Activated naive CD8-positive, alpha-beta T cell treated with anti-CD3 and anti-CD28 coated beads, Interleukin-2, amount 10 ng/mL, durations not matched to agents 7 days and 5 days (primary cell): ENCODE data around the gene ISLR. TPM values are rescaled to one million over a fixed set of nuclear protein-coding genes. Genes with fewer than 3 reads are reported as not detected.

Experiments used
- ATAC-seq: fragments of 150-1000 bp; cut with Tn5 transposase; one replicate; pipeline ENCODE4 v1.10.0; 2021; ENCODE audit warnings: low read depth, moderate library complexity
- POLR2A ChIA-PET: fragments of 350-600 bp; sonication (Branson Sonifier 250); formaldehyde crosslinking; loops from one replicate; lab custom pipeline; 2021; ENCODE audit warnings: antibody characterized with exemption; lab: Charles Lee
- DNase-seq: peaks from one replicate; pipeline ENCODE4 v3.0.0; 2021
- H3K27ac Mint-ChIP-seq: one replicate; pipeline ENCODE4 v1.8.0; 2022; ENCODE audit warnings: mild to moderate bottlenecking, mixed read lengths
- H3K27me3 Mint-ChIP-seq: one replicate; pipeline ENCODE4 v1.8.0; 2022; ENCODE audit warnings: mild to moderate bottlenecking, moderate library complexity, mixed read lengths
- H3K36me3 Mint-ChIP-seq: one replicate; pipeline ENCODE4 v1.8.0; 2021; ENCODE audit warnings: mild to moderate bottlenecking, mixed read lengths
- H3K4me1 Mint-ChIP-seq: one replicate; pipeline ENCODE4 v1.8.0; 2021; ENCODE audit warnings: mixed read lengths
- H3K4me3 Mint-ChIP-seq: one replicate; pipeline ENCODE4 v1.8.0; 2022; ENCODE audit warnings: mild to moderate bottlenecking, moderate library complexity, mixed read lengths
- H3K9me3 Mint-ChIP-seq: one replicate; pipeline ENCODE4 v1.8.0; 2021; ENCODE audit warnings: mixed read lengths
- total RNA-seq, 2 experiments: library from RNA; stranded (reverse); gene quantifications; one replicate each; pipeline ENCODE4 v1.2.3, GENCODE V29; 2021

Gene ISLR, protein sequence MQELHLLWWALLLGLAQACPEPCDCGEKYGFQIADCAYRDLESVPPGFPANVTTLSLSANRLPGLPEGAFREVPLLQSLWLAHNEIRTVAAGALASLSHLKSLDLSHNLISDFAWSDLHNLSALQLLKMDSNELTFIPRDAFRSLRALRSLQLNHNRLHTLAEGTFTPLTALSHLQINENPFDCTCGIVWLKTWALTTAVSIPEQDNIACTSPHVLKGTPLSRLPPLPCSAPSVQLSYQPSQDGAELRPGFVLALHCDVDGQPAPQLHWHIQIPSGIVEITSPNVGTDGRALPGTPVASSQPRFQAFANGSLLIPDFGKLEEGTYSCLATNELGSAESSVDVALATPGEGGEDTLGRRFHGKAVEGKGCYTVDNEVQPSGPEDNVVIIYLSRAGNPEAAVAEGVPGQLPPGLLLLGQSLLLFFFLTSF
- not detected for total RNA-seq

GRCh38 chr15:74173380-74174218 lies at the start of gene ISLR:
ISLR (plus strand) TSS chr15:74173710; CDS start chr15:74174859, 1,149 bp downstream.
- Mint-ChIP-seq H3K4me3 (no peak within 1 kb of the TSS), H3K4me1 (no peaks in the 10 kb centered on the region), H3K36me3 (no peaks in the 10 kb centered on the region), H3K27me3 (no peaks in the 10 kb centered on the region), H3K27ac (no peak within 1 kb of the TSS), H3K9me3 (no peaks in the 10 kb centered on the region)
- POLR2A ChIA-PET = no interaction called here
- no peak for ATAC-seq
- peak; percentile 25 for DNase-seq

DNA sequence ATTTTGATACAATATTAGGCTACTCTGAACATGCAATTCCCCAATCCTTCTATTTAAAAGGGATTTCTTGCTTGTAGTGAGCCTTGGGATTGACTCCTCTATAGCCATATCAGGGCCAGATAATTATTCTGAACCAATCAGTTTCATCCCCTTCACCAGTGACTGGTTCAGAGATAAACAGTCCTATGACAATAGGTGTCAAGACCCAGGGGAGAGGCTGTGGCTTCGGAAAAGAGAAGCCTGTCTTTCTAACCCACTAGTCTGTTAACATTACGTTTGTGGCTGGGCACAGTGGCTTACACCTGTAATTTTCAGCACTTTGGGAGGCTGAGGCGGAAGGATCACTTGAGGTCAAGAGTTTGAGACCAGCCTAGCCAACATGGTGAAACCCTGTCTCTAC lies 49.3 kb upstream of the ISLR start:
- POLR2A ChIA-PET = no interaction called here
- ATAC-seq (no peak), DNase-seq (no peak)
- Mint-ChIP-seq H3K36me3 (no peaks in the 10 kb centered on the region), H3K27me3 (peaks cover 51% of the 10 kb centered on the region), H3K4me3 (no peak overlapping the region), H3K9me3 (no peaks in the 10 kb centered on the region), H3K27ac (no peak overlapping the region), H3K4me1 (peaks cover 8% of the 10 kb centered on the region)

DNA sequence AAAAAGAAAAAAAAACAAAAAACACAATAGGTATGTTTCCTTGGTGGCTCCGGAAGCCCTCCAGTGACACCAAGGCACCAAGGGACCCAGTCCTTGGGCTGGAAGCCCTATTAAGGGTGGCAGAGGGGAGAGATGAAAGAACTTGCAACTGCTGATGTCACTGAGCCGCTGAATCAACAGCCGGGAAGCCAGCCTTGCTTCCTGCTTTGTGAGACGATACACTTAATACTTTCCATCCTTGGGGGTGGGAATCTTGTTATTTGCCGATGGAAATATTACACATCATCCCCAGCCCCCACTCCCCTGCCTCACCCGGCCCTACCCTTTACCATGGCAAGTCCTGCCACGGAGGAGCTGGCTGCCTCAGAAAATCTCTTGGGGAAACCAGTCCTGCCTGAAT lies 48.8 kb upstream of the ISLR start:
- H3K27ac Mint-ChIP-seq = no peak overlapping the region
- POLR2A ChIA-PET = no interaction called here
- peaks cover 1% of the 10 kb centered on the region for H3K36me3 Mint-ChIP-seq
- H3K27me3 Mint-ChIP-seq = peaks cover 55% of the 10 kb centered on the region
- no peak for DNase-seq
- H3K4me1 Mint-ChIP-seq = peaks cover 12% of the 10 kb centered on the region
- no peak for ATAC-seq
- no peak overlapping the region for H3K4me3 Mint-ChIP-seq
- no peaks in the 10 kb centered on the region for H3K9me3 Mint-ChIP-seq

DNA sequence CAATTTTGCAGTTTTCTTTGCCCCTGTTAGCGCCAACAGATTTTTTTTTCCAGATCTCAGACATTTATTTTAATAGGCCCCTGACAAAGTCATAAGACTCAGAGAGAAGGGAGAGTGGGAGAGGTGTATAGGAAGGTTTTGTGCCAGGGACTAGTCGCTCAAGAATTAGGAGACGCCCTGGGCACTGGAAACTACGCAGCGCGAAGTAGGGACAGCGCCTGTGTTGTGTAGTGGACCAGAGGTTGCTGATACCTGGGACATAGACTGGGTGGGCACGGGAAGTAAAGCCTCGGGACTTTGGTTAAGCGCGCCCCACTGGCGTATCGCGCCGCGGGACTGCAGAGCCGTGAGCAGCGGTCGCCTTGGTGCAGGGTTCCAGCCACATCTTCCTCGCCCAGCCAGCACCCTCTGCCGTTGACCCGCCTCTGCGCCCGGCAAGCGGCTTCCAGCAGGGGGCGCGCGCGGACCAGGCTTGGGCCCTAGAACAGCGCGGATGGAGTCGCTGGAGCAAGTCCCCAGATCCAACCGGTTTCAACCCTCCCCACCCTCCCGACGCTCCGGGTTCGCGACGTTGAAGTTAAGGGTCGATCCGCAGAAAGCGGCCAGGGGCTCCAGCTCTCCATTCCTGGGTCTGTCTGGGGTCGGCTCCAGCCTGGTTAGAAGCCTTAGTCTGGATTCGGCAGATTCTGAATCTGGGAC lies 46.1 kb upstream of the ISLR start:
- no peak overlapping the region for H3K27ac Mint-ChIP-seq
- H3K36me3 Mint-ChIP-seq = peaks cover 1% of the 10 kb centered on the region
- H3K4me1 Mint-ChIP-seq = peaks cover 16% of the 10 kb centered on the region
- ATAC-seq (peak; percentile 94), DNase-seq (peak; percentile 96)
- H3K4me3 Mint-ChIP-seq = peak overlapping the region; percentile 67
- H3K9me3 Mint-ChIP-seq = no peaks in the 10 kb centered on the region
- peaks cover 70% of the 10 kb centered on the region for H3K27me3 Mint-ChIP-seq
- POLR2A ChIA-PET = interaction anchor here (1.0 to 1.5 kb wide), 3 partner anchors 180 to 195 kb away, joined by 3 to 4 read pairs (median 4); no protein-coding TSS in a partner anchor

GRCh38 chr15:74127954-74128784 lies 45.3 kb upstream of the ISLR start:
- H3K4me3 Mint-ChIP-seq = peak overlapping the region; percentile 67
- ATAC-seq (no peak), DNase-seq (peak; percentile 50)
- peaks cover 1% of the 10 kb centered on the region for H3K36me3 Mint-ChIP-seq
- H3K27me3 Mint-ChIP-seq = peaks cover 73% of the 10 kb centered on the region
- H3K27ac Mint-ChIP-seq = no peak overlapping the region
- POLR2A ChIA-PET = interaction anchor here (1.0 to 1.5 kb wide), 3 partner anchors 179 to 195 kb away, joined by 3 to 4 read pairs (median 4); no protein-coding TSS in a partner anchor
- H3K9me3 Mint-ChIP-seq = no peaks in the 10 kb centered on the region
- peaks cover 11% of the 10 kb centered on the region for H3K4me1 Mint-ChIP-seq

- H3K4me3 Mint-ChIP-seq = no peak overlapping the region
- H3K27me3 Mint-ChIP-seq = peaks cover 77% of the 10 kb centered on the region
- no peak for ATAC-seq
- peaks cover 11% of the 10 kb centered on the region for H3K4me1 Mint-ChIP-seq
- POLR2A ChIA-PET = interaction anchor here (1.2 to 1.5 kb wide), 2 partner anchors 192 to 194 kb away, joined by 3 to 4 read pairs; no protein-coding TSS in a partner anchor
- H3K9me3 Mint-ChIP-seq = no peaks in the 10 kb centered on the region
- peaks cover 1% of the 10 kb centered on the region for H3K36me3 Mint-ChIP-seq
- DNase-seq = peak; percentile 43
- peak overlapping the region; percentile 77 for H3K27ac Mint-ChIP-seq
Measured at GRCh38 chr15:74128785-74129585, 44.5 kb upstream of the ISLR start.

- ATAC-seq = no peak
- Mint-ChIP-seq H3K36me3 (peaks cover 1% of the 10 kb centered on the region), H3K4me3 (no peak overlapping the region), H3K27ac (peak overlapping the region; percentile 77), H3K9me3 (no peaks in the 10 kb centered on the region), H3K4me1 (peaks cover 12% of the 10 kb centered on the region), H3K27me3 (peaks cover 81% of the 10 kb centered on the region)
- POLR2A ChIA-PET = no interaction called here
- peak; percentile 39 for DNase-seq
Measured at GRCh38 chr15:74129586-74130154, 43.8 kb upstream of the ISLR start.

DNA sequence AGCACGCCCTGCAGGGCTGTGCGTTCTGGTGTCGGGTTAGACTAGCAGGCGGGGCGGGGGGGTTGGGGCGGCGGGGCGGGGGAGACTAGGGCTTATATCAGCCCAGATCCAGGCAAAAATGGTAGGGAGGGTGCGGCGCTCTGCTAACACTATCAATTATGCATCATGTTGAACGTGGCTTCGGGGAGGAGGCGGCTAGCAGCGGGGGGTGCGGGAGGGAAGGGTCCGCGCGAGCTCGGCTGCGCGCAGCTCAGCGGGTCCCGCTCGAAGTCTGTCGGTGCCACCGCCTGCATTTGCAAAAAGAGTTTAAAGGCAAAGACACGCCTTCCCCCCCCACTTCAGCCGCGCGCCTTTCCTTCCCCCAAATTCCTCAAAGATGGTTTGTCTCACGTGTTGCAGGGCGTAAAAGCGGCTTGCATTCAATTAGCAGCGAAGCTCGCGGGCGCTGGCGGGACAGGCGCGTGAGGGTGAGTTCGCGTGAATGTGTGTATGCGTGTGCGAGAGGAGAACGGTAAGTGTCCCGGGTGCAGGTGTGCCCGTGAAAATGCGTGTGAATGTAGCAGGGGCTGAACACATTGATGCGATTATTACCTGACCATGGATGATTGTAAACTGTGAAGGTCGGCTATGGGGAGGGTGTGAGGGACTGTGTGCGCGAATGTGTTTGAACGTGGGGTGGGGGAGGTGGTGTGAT lies 43.2 kb upstream of the ISLR start, which contains the start of gene ISLR2:
Gene ISLR2, plus strand, starts transcription at position 432 of the 694 bp plus-strand sequence. CDS start 2,169 bp downstream, outside the sequence.
- DNase-seq = peak; percentile 39
- POLR2A ChIA-PET = interaction anchor here (0.7 kb wide), 1 partner anchor 1237 kb away, joined by 3 read pairs; no protein-coding TSS in a partner anchor
- Mint-ChIP-seq H3K4me3 (no peak within 1 kb of the TSS), H3K4me1 (peaks cover 16% of the 10 kb centered on the region), H3K27me3 (peaks cover 82% of the 10 kb centered on the region), H3K9me3 (no peaks in the 10 kb centered on the region), H3K36me3 (peaks cover 1% of the 10 kb centered on the region), H3K27ac (peak within 1 kb of the TSS; percentile 77)
- no peak for ATAC-seq

DNA sequence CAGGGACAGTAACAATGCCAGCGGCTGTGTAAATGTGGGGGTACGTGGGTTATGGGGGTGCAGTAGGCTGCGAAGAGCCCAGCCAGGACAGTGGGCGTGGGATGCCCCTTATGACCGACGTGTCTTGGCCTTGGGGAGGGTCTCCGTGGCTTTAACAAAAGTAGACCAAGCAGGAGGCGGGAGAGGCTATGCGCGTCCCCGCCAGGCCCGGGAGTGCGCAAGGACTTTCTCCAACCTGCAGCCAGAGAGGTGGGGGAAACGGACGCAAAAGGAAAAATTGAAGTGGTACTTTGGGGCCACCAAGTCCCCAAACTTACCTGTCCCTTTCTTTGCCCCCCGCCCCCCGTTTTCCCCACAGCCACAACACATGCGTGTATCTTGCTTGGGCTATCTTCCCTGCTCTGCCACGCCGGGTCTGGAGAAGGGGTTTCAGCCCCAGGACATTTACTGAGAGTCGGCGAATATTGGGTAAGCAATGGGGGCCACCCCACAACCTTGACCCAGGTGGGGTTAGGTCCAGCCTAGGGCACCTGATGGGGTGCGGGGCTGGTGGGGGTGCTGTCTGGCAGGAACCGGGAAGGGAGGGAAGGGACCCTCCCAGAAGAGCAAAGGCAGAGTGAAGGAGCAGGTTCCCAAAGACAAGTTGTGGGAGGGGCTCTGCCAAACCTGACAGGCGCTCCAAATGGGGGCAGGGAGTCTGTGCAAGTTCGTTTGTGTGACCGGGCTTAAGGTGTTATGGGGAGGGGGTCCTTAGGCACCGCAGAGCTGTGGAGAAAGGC lies 42.5 kb upstream of the ISLR start:
- DNase-seq (no peak), ATAC-seq (no peak)
- H3K27me3 Mint-ChIP-seq = peaks cover 85% of the 10 kb centered on the region
- POLR2A ChIA-PET = interaction anchor here (0.7 kb wide), 1 partner anchor 1237 kb away, joined by 3 read pairs; no protein-coding TSS in a partner anchor
- H3K36me3 Mint-ChIP-seq = peaks cover 1% of the 10 kb centered on the region
- H3K9me3 Mint-ChIP-seq = no peaks in the 10 kb centered on the region
- no peak overlapping the region for H3K4me3 Mint-ChIP-seq
- H3K4me1 Mint-ChIP-seq = peaks cover 16% of the 10 kb centered on the region
- peak overlapping the region; percentile 28 for H3K27ac Mint-ChIP-seq

DNA sequence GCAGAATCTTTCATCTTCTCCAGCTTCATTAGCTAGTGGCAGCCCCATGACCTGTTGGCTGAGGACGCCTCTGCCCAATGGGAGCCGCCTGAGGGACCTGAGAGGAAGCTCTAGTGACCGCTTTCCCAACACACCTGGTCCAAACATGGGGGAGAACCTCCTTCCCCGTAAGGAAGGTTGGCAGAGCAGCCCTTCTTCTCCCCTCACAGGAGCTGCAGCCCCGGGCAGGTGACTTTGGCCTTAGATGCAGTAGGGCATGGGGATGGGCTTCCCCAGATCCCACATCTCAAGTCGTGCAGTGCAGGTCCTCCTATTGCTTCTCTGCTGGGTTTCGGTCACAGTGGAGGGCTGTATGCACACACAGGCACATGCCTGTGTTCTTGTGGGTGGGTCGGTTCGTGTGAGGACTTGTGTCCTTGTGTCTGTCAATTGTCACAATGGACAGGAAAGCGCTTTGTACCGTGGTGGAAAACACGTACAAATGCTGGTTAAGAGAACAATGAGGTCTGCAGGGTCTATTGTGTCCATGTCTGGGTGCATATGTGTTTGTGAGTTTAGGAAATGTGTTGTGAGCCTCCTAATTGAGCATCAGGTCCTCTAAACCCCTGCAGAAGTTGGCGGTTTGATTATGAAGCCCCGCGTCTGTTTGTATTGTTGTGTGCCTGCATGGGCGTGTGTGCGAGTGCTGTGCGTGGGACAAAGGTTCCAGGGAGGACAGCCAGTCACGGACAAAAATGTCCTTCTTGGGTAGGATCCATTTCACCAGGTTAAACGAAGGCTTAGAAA lies 41.7 kb upstream of the ISLR start:
- POLR2A ChIA-PET = no interaction called here

More for the DNA sequence above, 41.7 kb upstream of the ISLR start:
- no peak for ATAC-seq
- Mint-ChIP-seq H3K9me3 (no peaks in the 10 kb centered on the region), H3K4me1 (peaks cover 19% of the 10 kb centered on the region), H3K27ac (peak overlapping the region; percentile 20), H3K36me3 (peaks cover 1% of the 10 kb centered on the region), H3K27me3 (peaks cover 90% of the 10 kb centered on the region), H3K4me3 (peak overlapping the region; percentile 13)
- DNase-seq = peak; percentile 38
